GM18511 (cell line): ENCODE data around the gene MINK1.
"Not testable (repeated sequence)": the region's sequence is repeated elsewhere in the genome, so short reads cannot be mapped to it uniquely, and the experiment has no call there.

Experiments used
- ATAC-seq: cut with Tn5 transposase; IDR thresholded peaks from one replicate; pipeline ENCODE4 v1.9.1; 2021; ENCODE audit warnings: mild to moderate bottlenecking, moderate library complexity; ENCODE audit not compliant: unreplicated experiment

The MINK1 gene

GRCh38 chr17:4843321-4844000 lies 10.3 kb downstream of the MINK1 start:
- no peak for ATAC-seq

GRCh38 chr17:4845118-4845517 lies 12.0 kb downstream of the MINK1 start:
- ATAC-seq, result no peak

DNA sequence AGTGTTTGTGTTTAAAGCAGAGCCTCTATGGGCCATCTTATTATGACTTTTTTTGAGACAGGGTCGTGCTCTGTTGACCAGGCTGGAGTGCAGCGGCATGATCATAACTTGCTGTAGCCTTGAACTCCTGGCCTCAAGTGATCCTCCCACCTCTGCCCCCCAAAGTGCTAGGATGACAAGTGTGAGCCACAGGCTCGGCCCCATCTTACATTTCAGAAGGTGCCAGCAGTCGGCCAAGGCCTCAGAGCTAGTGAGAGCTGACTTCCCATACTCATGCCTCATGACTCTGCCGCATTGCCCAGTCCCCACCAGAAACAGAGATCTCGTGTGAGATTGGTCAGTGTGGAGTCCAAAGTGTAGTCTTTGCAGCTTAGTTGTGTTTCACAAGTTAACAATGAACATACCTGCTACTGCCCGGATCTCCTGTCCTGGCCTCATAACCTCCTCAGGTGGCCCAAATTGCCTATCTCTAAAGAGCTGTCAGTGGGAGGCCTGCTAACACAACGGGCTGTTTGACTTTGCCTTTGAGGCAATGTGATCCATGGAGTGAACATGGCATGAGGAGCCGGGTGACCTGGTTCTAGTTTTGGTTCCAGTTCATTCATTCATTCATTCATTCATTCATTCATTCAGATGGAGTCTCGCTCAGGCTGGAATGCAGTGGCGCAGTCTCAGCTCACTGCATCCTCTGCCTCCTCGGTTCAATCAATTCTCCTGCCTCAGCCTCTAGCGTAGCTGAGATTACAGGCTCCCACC lies 13.7 kb downstream of the MINK1 start:
- no peak for ATAC-seq

GRCh38 chr17:4849011-4849536 lies 15.9 kb downstream of the MINK1 start:
- no peak for ATAC-seq

DNA sequence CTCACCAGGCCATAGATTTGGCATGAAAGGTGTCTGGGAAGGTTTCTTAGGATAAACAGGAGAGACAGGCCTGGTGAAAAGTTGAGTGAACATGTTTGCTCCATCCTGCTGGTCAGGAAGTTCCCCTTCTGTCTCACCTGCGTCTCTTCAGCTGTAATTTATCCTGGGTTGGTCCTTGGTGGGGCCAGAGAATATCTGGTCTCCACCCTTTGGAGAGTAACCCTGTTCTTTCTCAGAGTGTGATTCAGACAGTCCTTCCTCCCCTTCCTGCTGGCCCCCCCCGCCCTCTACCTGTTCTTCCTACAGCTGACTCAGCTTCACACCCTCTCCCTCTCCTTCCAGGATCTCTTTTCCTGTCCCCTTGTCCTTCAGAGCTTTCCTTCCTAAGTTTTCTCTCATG lies 17.1 kb downstream of the MINK1 start:
- no peak for ATAC-seq

DNA sequence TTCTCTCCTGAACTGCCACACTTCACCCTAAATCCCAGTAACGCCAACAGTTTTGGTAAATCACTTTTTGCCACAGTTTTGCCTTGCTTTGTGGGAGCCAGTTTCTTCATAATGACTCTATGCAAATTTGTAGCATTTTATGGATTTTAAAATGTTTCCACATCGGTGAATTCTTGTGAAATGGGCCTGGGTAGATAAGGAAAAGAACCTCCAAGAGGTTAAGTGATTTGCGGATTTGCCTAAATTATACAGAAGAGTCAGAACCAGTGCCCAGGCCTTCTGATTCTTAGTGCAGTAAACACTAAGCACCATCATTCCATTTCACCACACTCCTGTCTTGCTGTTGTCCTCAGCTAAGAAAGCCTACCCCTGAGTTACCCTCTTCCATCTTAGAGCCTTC lies 17.9 kb downstream of the MINK1 start:
- no peak for ATAC-seq

DNA sequence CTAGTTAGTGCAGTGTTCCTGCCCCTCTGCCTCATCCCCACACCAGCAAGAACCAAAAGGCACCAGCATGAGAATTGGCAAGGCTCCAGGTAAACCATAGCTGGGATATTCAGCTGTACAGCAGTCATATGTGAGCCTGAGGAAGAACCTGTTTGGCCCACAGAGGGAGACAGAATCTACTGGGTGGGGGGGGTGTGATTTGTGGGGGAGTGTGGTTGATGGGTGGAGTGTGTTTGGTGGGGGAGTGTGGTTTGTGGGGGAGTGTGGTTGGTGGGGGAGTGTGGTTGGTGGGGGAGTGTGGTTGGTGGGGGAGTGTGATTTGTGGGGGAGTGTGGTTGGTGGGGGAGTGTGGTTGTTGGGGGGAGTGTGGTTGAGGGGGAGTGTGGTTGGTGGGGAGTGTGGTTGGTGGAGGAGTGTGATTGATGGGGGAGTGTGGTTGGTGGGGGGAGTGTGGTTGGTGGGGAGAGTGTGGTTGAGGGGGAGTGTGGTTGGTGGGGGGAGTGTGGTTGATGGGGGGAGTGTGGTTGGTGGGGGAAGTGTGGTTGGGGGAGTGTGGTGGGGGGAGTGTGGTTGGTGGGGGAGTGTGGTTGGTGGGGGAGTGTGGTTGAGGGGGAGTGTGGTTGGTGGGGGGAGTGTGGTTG lies 19.5 kb downstream of the MINK1 start:
- no peak for ATAC-seq

DNA sequence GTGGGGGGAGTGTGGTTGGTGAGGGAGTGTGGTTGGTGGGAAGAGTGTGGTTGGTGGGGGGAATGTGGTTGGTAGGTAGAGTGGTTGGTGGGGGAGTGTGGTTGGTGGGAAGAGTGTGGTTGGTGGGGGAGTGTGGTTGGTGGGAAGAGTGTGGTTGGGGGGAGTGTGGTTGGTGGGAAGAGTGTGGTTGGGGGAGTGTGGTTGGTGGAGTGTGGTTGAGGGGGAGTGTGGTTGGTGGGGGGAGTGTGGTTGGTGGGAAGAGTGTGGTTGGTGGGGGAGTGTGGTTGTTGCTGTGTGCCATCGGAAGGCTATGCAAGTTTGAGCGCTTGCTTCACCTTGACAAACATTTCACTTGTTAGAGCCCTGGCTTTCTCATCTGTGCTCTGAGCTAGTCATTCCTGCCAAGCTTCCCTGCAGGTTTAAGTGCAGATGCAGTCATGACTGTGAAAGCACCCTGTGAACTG lies 20.1 kb downstream of the MINK1 start:
- ATAC-seq, result no peak

GRCh38 chr17:4854111-4854681 lies 21.1 kb downstream of the MINK1 start:
- ATAC-seq, result no peak

DNA sequence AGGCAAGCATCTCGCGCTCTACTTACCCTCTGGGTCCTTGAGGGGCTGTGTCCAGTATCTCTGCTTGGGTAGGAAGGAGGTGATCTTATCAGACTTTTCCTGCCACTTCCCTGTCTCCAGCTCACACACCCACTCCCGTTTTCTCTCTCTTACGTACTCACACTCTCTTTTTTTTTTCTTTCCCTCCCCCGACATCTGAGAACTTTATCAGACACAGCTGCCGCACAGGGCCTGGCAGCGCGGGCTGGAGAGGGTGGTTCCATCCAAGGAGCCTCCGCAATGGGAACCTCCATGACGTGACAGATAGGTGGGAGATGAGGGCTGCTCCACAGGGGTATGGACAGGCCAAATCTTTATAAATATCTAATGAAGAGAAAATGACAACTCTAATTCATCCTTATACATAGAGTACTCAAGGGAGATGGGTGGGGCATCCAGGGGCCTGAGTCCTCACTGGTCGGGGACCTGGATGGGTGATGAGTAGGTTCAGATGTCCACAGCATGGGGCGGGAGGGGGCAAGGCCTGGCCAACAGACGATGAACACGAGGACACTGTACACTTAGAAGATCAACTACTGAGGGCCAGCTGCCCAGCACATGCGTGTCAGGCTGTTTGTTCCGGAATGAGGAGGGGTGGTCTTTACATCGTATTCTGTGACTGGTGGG lies 23.3 kb downstream of the MINK1 start:
- no peak for ATAC-seq

- no peak for ATAC-seq
Observed at GRCh38 chr17:4856937-4857314, 23.8 kb downstream of the MINK1 start.

GRCh38 chr17:4857347-4857746 lies 24.2 kb downstream of the MINK1 start:
- not testable (repeated sequence) for ATAC-seq

GRCh38 chr17:4858068-4858881 lies 25.1 kb downstream of the MINK1 start:
- no peak for ATAC-seq

GRCh38 chr17:4858882-4859260 lies 25.7 kb downstream of the MINK1 start:
- no peak for ATAC-seq

DNA sequence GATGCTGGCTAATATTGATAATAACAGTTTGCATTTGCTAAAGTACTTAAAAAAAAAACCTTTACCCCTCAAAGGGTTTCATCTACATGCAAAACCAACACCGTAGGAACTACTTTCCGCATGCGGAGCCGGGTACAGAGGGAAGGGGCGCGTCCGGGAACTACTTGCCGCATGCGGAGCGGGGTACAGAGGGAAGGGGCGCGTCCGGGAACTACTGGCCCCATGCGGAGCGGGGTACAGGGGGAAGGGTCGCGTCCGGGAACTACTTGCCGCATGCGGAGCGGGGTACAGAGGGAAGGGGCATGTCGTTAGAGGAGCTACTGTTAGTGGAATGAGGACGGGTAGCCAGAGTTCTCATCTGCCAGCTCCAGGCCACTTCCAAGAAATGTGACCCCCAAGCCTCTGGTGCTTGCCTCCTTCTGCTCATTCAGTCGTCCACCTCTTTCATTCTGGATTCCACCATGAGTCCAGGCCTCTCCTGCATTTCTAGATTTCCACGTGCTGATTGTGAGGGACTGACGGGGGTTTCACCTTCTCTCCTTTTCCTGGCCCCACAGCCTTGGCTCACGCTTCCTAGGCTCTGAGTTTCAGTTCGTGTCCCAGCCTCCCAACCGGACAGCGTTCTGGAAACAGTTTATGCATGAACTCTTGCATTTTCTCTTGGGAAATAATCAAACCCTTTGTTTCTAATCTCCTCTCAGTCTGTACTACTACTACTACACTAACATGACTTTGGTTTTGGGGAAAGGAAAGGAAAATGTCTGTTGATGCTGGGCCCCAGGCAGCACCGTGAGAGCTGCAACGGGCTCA lies 26.9 kb downstream of the MINK1 start:
- no peak for ATAC-seq

DNA sequence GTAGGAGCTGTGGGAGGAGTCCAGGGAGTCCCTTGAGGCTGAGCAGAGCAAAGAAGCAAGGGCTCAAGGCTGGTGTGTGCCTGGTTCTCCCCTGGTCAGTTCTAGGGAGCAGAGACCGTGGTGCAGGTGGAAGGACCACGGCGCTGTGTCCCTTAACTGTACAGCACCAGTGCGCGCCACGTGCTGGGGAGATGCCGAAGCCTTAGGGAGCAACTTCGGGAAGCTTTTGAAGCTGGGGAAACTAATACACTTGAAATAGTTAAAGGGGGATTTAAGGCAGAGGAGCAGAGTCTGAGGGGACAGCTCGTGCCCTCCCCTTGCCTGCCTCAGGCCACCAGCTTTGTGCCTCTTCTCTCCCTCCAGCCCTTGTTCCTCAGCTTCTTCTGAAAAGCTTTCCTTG lies 27.5 kb downstream of the MINK1 start:
- ATAC-seq, result no peak

GRCh38 chr17:4861052-4861451 lies 27.9 kb downstream of the MINK1 start:
- no peak for ATAC-seq

DNA sequence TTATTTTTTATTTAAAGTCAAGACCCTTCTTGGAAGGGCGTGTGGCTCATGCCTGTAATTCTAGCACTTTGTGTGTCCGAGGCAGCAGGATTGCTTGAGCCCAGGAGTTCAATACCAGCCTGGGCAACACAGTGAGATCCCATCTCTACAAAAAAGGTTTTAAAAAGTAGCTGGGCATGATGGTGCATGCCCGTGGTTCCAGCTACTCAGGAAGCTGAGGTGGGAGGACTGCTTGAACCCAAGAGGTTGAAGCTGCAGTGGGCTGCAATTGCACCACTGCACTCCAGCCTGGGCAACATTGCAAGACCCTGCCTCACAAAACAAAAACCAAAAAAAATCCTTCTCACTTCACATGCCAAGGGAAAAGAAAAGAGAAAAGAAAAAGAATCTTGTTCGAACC lies 29.6 kb downstream of the MINK1 start:
- no peak for ATAC-seq

GRCh38 chr17:4863321-4863720 lies 30.2 kb downstream of the MINK1 start:
- no peak for ATAC-seq
